HTR-8/SVneo (cell line): Measurements from ENCODE around the gene NUFIP2.
"Not testable (repeated sequence)": the region's sequence is repeated elsewhere in the genome, so short reads cannot be mapped to it uniquely, and the experiment has no call there.

Experiments used
- DNase-seq: peaks from one replicate; pipeline ENCODE4 v3.0.0; 2011; ENCODE audit warnings: low spot score, mixed read lengths; ENCODE audit not compliant: insufficient read length
- FAIRE-seq: peaks from 2 replicates; lab custom pipeline; 2011; peaks lifted over from hg19 to GRCh38; lab: Jason Lieb, UNC

Gene NUFIP2, protein sequence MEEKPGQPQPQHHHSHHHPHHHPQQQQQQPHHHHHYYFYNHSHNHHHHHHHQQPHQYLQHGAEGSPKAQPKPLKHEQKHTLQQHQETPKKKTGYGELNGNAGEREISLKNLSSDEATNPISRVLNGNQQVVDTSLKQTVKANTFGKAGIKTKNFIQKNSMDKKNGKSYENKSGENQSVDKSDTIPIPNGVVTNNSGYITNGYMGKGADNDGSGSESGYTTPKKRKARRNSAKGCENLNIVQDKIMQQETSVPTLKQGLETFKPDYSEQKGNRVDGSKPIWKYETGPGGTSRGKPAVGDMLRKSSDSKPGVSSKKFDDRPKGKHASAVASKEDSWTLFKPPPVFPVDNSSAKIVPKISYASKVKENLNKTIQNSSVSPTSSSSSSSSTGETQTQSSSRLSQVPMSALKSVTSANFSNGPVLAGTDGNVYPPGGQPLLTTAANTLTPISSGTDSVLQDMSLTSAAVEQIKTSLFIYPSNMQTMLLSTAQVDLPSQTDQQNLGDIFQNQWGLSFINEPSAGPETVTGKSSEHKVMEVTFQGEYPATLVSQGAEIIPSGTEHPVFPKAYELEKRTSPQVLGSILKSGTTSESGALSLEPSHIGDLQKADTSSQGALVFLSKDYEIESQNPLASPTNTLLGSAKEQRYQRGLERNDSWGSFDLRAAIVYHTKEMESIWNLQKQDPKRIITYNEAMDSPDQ

DNA sequence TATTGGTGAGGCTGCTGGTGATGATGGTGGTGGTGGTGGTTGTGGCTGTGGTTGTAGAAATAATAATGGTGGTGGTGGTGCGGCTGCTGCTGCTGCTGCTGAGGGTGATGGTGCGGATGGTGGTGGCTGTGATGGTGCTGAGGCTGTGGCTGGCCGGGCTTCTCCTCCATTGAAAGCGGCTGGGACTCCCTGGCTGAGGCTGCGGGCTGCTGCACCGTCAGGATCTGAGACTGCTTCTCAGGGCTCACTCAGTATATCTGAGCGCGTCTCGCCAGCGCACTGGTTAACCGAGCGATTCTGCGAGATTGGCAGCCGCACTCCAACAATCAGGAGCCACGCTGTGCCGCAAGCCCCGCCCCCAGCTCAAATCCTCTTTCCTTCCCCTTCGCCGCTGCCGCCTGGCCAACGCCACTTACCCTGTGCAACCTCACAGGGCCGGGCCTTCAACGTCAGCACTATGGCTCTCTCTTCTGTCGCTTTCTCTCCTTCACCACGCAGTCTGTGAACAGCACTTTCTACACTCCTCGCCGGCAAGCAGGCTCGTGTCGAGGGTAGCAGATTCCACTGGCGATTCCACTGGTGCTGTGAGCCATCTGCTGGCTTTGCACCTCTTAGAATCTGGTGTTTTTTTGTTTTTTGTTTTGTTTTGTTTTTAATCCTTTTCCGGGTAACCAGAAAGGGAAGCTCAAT lies at the start of gene NUFIP2:
Gene NUFIP2, minus strand, starts transcription at position 259 of the 690 bp plus-strand sequence. Its CDS starts 89 bp downstream, at position 170.
- FAIRE-seq: peak; percentile 97
- peak; percentile 98 for DNase-seq

DNA sequence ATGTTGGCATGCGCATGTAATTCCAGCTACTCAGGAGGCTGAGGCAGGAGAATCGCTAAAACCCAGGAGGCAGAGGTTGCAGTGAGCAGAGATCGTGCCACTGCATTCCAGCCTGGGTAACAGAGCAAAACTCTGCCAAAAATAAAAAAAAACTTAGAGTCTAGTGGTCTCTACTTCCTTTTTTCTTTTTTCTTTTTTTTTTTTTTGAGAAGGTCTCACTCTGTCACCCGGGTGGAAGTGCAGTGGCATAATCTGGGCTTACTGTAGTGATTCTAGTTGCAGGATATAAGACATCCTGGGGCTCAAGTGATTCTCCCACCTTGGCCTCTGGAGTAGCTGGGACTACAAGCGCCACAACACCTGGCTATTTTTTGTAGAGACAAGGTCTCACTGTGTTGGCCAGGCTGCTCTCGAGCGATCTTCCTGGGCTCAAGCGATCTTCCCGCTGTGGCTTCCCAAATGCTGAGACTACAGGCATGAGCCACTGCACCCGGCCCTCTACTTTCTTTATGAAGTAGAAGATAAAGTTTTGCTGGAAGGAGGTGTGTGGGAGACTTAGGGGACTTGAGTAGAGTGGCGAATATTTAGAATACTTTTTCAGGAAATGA lies 48.3 kb upstream of the NUFIP2 start:
- DNase-seq: no peak
- no peak for FAIRE-seq

DNA sequence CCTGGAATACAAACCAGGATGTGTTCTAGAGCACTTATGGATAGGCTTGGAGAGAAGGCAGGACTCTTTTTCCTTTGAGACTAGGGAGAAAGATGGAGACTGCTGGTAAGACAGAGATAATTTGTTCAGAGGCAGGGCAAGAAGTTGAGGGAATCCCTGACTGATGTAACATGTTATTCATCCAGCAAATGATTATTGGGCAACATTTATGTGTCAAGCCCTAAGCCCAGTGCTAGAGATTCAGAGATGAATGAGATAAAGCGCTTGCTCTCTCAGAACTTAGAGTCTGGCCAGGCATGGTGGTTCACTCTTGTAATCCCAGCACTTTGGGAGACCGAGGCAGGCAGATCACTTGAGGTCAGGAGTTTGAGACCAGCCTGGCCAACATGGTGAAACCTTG lies 47.8 kb upstream of the NUFIP2 start:
- no peak for FAIRE-seq
- DNase-seq: peak; percentile 30

DNA sequence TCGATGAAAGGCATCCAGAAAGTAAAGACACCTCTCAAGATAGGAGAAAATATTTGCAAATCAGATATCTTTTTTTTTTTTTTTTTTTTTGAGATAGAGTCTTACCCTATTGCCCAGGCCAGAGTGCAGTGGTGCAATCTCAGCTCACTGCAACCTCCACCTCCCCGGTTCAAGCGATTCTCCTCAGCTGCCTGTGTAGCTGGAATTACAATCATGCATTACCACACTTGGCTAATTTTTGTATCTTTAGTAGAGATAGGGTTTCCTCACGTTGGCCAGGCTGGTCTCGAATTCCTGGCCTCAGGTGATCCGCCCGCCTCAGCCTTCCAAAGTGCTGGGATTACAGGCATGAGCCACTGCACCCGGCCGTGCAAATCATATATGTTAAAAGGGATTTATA lies 45.1 kb upstream of the NUFIP2 start:
- not testable (repeated sequence) for FAIRE-seq, DNase-seq

DNA sequence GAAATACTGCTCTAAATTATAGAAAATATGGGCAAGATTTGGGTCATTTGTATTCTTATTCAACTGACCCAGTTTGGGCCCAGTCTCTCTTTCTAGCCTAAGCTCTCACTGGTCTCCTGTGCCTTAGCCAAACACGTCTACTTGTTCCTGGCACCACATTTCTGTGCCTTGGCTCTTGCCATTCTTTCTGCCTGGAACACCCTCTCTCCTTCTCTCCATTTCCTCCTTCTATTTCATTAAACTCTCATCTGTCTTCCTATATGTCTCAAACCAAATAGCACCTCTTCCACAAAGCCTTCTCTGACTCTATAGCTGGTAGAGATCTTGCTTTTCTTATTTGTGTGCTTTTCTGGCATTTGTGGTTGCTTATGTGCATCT lies 37.7 kb upstream of the NUFIP2 start:
- FAIRE-seq: no peak
- no peak for DNase-seq

DNA sequence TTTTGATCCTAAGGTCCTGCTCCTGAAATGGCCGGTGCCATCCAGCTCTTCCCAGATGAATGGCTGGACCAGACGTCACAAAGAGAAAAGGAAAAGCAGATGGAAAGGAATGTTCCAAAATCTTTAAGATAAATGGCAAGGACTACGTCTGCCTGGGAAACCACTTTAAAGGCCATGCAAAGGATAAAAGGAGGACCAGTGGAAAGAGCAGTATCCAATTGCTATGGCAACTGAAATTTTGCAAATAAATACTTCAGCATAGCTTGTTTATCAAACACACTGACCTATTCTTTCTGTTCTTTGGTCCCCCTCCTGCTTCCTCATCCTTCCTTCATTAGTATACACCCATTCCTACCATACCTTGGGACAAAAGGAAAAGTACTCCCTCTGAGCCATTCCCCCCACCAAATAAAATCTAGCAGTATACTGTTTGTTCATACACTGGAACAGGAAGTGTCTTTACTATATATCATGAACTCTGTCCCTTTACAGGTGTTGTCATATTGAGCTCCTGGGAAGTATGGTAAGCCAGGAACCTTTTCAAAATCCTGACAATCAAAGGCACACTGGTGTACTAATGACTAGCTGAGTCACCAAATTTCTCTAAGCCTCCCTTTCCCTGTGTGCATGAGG lies 37.2 kb upstream of the NUFIP2 start:
- DNase-seq (no peak), FAIRE-seq (no peak)

DNA sequence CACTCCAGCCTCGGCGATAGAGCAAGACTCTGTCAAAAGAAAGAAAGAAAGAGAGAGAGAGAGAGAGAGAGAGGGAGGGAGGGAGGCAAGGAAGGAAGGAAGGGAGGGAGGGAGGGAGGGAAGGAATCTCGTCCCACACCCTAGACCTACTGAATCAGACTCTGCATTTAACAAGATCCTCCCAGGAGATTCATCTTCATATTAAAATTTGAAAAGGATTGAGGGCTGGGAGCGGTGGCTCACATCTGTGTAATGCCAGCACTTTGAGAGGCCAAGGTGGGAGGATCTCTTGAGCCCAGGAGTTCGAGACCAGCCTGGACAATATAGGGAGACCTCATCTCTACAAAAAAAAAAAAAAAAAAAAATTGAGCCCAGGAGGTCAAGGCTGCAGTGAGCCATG lies 33.5 kb upstream of the NUFIP2 start:
- no peak for FAIRE-seq
- no peak for DNase-seq

DNA sequence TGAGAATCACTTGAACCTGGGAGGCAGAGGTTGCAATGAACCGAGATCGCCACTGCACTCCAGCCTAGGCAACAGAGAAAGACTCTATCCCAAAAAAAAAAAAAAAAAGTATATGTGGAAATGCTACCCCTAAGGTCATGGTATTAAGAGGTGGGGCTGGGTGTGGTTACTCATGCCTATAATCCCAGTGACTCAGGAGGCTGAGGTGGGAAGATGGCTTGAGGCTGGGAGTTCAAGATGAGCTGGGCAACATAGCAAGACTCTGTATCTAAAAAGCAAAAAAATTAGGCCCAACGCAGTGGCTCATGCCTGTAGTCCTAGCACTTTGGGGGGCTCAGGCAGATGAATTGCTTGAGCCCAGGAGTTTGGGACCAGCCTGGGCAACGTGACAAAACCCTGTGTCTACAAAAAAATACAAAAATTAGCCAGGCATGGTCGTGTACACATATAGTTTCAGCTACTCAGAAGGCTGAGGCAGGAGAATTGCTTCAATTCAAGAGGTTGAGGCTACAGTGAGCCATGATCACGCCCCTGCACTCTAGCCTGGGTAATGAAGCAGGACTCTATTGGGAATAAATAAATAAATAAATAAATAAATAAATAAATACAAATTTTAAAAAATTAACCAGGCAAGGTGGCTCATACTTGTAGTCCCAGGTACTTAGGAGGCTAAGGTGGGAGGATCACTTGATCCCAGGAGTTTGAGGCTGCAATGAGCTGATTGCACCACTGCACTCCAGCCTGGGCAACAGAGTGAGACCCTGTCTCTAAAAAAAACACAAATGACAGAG lies 32.3 kb upstream of the NUFIP2 start:
- DNase-seq: no peak
- no peak for FAIRE-seq

DNA sequence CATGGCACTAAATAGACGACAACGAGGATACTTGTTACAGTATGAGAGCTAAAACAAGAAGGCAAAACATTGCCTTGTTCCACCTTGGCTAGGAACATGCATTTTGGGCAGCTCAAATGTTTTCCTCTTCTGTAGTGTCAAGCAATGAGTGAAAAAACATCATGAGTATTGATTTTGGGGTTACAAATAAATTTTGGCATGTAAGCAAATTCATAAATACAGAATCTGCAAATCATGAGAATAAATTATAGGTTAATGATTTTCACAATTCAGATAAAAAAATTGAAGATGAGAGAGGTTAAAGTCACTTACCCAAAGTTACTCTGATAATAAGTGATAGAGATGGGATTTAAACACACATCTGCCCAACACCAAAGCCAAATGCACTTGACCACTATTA lies 28.4 kb upstream of the NUFIP2 start:
- FAIRE-seq (no peak), DNase-seq (no peak)

DNA sequence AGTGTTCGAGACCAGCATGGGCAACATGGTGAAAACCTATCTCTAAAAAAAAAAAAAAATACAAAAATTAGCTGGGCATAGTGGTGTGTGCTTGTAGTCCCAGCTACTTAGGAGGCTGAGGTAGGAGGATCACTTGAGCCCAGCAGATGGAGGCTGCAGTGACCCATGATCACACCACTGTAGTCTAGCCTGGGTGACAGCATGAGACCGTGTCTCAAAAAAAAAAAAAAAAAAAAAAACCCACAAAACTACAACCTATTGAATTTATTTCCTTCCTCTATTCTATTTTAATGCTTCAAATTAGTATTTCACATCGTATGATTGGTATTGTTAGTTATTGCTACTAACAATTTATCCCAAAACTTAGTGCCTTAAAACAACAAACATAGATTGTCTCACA lies 9.4 kb upstream of the NUFIP2 start:
- DNase-seq (no peak), FAIRE-seq (no peak)

DNA sequence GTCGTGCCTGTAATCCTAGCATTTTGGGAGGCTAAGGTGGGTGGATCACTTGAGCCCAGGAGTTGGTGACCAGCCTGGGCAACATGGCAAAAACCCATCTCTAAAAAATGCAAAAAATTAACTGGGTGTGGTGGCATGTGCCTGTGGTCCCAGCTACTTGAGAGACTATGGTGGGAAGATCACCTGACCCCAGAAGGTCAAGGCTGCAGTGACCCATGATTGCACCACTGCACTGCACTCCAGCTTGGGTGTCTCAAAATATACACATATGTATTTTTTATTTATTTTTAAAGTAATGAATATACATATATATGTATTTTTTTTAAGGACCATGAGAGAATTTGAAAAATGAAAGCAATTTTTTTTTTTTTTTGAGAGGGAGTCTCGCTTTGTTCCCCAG lies 5.1 kb upstream of the NUFIP2 start:
- FAIRE-seq: no peak

DNA sequence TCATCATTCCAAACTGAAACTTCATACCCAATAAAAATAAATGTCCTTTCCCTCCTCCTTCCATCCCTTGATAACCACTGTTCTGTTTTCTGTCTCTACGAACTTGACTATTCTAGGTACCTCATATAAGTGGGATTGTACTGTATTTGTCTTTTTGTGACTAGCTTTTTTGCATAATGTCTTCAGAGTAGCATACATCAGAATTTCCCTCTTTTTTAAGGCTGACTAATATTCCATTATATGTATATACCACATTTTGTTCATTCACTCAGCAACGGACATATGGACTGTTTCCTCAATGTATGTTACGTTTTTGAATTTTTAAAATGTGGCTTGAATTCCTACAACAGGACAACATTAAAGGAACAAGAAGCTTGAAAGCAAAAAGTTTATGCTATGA lies 1.5 kb upstream of the NUFIP2 start:
- FAIRE-seq (no peak), DNase-seq (no peak)

More for the DNA sequence above, 5.1 kb upstream of the NUFIP2 start:
- no peak for DNase-seq

DNA sequence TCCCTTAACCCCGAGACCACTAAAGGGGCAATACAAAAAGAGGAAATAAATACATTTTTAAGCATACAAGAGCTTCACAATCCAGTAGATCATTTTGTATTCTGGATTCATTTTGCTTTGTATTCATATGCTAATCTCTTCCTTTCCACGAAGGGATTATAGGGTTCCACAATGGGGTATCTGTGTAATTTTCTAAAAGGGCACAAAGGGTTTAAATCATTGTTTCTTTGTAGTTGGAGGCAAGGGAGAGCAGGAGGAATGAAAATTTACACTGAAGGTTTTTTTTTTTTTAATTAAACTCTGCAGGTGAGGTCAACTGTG lies 592 bp upstream of the NUFIP2 start:
- FAIRE-seq: no peak

DNA sequence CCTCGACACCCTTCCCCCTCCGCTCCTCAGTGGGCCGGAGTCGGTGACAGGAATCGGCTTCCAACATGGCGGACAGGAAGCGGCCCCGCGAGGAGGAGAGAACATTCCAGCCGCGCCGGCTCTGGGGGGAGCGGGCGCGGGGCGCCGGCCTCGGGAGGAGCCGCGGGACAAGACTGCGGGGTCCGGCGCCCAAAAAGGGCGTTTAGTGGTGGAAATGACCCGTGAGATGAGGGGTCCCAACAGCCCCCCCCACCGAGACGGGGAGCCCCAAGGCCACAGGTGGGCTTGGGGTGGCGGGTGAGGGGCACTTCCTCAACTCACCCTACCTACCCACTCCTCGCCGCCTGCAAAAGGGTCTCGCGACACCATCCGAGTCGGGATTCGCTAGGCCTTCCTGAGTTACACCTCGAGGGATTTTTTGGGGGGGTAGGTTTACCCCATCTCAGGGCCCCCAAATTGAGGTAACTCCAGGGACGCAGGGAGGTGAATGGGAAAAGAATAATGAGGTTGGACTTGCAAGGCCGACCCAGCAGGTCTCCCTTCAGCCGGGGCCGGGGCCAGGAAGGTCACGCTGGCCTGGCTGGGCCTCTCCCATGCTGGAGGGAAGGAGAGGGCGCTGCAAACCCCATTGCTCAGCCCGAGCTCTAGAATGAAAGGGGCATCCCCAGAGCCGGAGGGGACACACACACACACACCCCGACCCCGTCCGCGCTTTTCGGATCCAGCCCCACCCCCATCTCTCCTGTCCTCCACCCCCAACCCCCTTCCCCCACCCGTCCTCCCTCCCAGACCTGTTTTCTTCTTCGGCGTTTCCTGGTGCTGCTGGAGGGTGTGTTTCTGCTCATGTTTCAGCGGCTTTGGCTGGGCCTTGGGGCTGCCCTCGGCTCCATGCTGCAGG lies 707 bp downstream of the NUFIP2 start:
- FAIRE-seq (no peak), DNase-seq (peak; percentile 67)

More for the DNA sequence above, 592 bp upstream of the NUFIP2 start:
- DNase-seq: no peak

DNA sequence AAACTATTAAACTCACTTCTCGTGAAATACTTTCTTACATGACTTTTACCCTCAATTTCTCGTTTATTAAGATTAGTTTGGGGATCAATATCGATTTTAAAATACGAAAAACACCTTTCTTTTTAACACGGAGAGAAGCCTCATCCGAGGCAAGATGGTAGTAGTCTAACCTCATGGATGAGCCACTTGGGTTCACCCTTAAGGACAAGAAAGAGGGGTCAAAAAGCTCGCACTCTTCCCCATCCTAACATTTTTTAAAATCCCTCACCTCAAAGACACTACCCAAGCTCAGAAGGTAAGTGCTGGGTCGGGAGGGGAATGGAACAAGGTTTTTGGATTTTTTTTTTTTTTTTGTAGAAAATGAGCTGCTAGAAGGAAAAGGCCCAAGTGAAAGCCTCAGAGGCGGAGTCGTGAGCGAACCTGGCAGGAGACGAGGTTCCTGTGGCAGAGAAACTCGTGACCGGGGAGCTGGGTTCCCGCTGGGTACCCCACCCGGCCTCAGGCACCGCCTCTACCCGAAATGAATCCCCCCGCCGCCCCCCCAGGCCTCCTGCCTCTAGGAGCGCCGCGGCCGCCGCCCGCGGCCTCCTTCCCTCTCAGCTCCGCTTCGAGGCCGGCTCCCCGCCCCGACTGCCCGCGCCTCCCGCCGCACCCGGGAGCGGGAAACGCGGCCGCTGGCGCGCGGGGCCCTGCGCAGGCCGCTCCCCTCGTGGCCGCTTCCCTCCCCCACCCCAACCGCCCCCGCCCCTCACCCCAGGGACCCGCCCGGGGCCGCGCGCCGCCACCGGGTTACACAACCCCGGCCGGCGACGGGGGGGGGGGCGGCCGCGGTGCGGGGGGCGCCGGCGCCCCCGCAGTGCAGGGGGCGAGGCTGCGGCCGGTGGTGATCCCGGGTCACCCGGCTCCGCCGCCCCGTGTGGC lies 1.6 kb downstream of the NUFIP2 start:
- DNase-seq (peak; percentile 39), FAIRE-seq (no peak)

DNA sequence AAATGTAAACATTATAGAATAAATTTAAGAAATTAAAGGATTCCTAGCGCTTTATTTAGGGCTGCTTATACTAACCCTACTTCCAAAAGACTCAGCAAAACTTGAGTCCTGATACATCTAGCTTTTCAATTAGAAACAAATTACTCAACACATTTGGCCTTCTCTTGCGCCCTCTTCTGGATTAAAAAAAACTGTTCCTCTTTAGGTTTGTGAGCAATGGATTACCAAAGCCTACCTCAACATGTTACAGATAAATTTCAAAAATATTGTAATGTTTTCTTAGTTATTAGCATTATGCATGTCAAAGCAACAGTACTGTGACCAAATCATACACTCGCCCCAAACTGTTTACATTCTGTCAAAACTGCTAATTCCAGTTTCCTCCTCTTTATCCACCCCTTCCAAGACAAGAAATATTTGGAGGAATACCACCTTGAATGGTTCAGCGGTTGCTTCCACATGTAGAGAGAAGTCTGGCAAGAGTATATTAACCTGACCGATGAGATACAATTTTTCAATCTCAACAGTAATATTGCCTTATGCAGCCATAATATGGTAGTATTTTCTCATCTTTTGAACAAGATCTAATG lies 2.7 kb downstream of the NUFIP2 start:
- DNase-seq (peak; percentile 60), FAIRE-seq (no peak)

DNA sequence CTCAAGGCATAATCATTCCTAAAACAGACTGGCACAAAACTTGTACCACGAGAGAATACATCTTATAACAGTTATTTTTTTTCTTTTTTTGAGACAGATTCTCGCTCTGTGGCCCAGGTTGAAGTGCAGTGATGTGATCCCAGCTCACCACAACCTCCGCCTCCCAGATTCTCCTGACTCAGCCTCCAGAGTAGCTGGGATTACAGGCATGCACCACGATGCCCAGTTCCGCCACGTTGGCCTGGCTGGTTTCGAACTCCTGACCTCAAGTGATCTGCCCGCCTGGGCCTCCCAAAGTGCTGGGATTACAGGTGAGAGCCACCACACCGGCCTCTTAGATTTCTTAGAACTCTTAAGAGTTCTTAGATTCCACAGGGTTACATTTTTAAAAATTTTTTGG lies 4.1 kb downstream of the NUFIP2 start:
- DNase-seq: no peak
- FAIRE-seq: no peak
